Measurements from ENCODE around the gene ZDHHC1. TPM values are rescaled to one million over a fixed set of nuclear protein-coding genes. Genes with fewer than 3 reads are reported as not detected.
"Not testable (repeated sequence)": the region's sequence is repeated elsewhere in the genome, so short reads cannot be mapped to it uniquely, and the experiment has no call there.

ZDHHC1 gene
- total RNA-seq, 4 donors from 2014 or later, result 7.1 to 36.3 (median 20.5) TPM

DNA sequence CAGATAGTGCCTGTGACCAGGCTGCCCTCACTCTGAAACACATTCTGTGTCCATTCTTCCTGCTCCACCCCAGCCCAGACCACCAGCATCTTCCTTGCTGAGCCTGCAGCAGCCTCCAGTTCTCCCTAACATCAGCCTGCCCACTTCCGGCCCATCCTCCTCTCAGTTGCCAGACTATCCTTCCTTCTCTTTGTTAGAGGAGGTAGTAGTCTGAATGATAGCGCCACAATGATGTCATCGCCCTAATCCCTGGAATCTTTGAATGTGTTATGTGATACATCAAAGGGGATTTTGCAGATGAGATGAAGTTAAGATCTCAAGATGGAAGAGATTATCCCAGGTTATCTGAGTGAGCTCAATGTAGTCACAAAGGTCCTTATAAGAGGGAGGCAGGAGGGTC, 3.2 kb upstream of the ZDHHC1 start:
- 88 to 90% methylated on average over 2 to 3 of the region's 3 CpGs for WGBS, 2 donors (ENCODE audit: low coverage in 1 of 2)
- Histone ChIP-seq H3K27me3 (no peaks in the 10 kb centered on the region), H3K36me3 (no peaks in the 10 kb centered on the region), H3K9me3 (no peaks in the 10 kb centered on the region), H3K4me1 (peaks cover 7 to 21% (median 12%) of the 10 kb centered on the region in 4 donors), H3K4me3 (no peak overlapping the region), H3K27ac (no peak overlapping the region)
- in situ Hi-C loops (cut with MboI; ENCODE audit: low pct_ligation_motif_present in 1 of 4, low pct_unique_long_range_greater_than_20kb in 1 of 4, low sequenced_read_pairs in 3 of 4), result no loop called here
- intact Hi-C loops (cut with DNase I; ENCODE audit: low total_unique reads), result no loop called here
- DNase-seq, result no peak
- TF ChIP-seq POLR2A (IDR thresholded peaks at IDR 0.05), result no peak
- no peak for TF ChIP-seq POLR2AphosphoS5 (IDR thresholded peaks at IDR 0.05)
- TF ChIP-seq, protein P1, sequence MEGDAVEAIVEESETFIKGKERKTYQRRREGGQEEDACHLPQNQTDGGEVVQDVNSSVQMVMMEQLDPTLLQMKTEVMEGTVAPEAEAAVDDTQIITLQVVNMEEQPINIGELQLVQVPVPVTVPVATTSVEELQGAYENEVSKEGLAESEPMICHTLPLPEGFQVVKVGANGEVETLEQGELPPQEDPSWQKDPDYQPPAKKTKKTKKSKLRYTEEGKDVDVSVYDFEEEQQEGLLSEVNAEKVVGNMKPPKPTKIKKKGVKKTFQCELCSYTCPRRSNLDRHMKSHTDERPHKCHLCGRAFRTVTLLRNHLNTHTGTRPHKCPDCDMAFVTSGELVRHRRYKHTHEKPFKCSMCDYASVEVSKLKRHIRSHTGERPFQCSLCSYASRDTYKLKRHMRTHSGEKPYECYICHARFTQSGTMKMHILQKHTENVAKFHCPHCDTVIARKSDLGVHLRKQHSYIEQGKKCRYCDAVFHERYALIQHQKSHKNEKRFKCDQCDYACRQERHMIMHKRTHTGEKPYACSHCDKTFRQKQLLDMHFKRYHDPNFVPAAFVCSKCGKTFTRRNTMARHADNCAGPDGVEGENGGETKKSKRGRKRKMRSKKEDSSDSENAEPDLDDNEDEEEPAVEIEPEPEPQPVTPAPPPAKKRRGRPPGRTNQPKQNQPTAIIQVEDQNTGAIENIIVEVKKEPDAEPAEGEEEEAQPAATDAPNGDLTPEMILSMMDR (IDR thresholded peaks at IDR 0.05), result no peak
- TF ChIP-seq EP300 (IDR thresholded peaks at IDR 0.05; ENCODE audit: low read depth), result no peak

DNA sequence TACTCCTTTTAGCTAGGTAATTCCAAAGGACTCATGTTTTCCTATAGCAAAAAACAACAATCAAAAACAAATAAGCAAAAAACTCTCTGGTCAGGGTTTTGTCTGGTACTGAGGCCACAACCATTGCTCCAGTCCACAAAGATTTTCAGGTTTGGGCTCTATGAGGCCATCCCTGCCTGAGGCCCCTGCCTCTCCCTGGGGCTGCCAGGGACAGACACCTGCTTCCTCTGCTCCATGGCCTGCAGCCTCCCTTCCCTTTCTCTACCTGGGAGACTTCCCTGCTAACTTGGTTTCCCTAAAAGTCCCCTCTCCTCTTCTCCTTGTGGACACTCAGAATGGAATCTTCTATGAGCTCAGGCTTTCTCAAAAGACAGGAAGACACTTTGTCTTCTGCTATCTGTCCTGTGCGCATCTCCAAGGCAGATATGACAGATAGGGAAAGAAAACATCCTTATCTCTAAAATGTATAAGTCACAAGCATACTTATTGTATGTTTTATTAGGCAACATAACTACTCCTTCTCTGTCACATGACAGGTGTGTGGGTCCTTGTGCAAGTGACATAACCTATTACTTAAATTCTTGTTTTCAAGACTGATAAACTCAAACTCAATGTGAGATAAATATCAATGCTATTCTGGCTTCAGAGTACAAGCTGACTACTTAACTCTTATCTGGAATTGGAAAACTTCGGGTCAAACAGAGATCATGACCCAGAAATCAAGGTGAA, 1.2 kb upstream of the ZDHHC1 start:
- Histone ChIP-seq H3K9me3 (no peaks in the 10 kb centered on the region), H3K4me3 (no peak overlapping the region), H3K27me3 (no peaks in the 10 kb centered on the region), H3K27ac (no peak overlapping the region), H3K4me1 (peaks cover 13 to 28% (median 14%) of the 10 kb centered on the region in 4 donors), H3K36me3 (no peaks in the 10 kb centered on the region)
- no peak for DNase-seq
- TF ChIP-seq POLR2AphosphoS5 (IDR thresholded peaks at IDR 0.05) (no peak), EP300 (IDR thresholded peaks at IDR 0.05; ENCODE audit: low read depth) (no peak), POLR2A (IDR thresholded peaks at IDR 0.05) (no peak)
- TF ChIP-seq, protein P1 (IDR thresholded peaks at IDR 0.05), result no peak
- 64 to 75% methylated on average over 2 of the region's 2 CpGs for WGBS, 2 donors (ENCODE audit: low coverage in 1 of 2)
- in situ Hi-C loops (cut with MboI; ENCODE audit: low pct_ligation_motif_present in 1 of 4, low pct_unique_long_range_greater_than_20kb in 1 of 4, low sequenced_read_pairs in 3 of 4) (no loop called here), intact Hi-C loops (cut with DNase I; ENCODE audit: low total_unique reads) (no loop called here)

DNA sequence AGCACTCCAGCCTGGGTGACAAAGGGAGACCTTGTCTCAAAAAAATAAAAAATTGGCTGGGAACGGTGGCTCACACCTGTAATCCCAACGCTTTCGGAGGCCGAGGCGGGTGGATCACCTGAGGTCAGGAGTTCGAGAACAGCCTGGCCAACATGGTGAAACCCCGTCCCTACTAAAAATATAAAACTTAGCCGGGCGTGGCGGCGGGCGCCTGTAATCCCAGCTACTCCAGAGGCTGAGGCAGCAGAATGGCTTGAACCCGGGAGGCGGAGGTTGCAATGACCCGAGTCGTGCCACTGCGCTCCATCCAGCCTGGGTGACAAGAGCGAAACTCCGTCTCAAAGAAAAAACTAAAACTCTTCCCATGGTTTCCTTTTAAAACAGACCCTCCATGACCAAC, 856 bp downstream of the ZDHHC1 start:
- in situ Hi-C loops (cut with MboI; ENCODE audit: low pct_ligation_motif_present in 1 of 4, low pct_unique_long_range_greater_than_20kb in 1 of 4, low sequenced_read_pairs in 3 of 4); H3K27me3 ChIP-seq; H3K9me3 ChIP-seq; H3K36me3 ChIP-seq; DNase-seq; intact Hi-C loops (cut with DNase I; ENCODE audit: low total_unique reads): not testable (repeated sequence)
- peak overlapping the region in 3 of 4 donors; percentile 64 to 85 (median 65) for H3K4me3 ChIP-seq
- 89 to 93% methylated on average over 6 to 19 of the region's 19 CpGs for WGBS, 2 donors (ENCODE audit: low coverage in 1 of 2)
- peak overlapping the region; percentile 78 to 86 (median 82) for H3K27ac ChIP-seq
- peaks cover 13 to 28% (median 14%) of the 10 kb centered on the region in 4 donors for H3K4me1 ChIP-seq

DNA sequence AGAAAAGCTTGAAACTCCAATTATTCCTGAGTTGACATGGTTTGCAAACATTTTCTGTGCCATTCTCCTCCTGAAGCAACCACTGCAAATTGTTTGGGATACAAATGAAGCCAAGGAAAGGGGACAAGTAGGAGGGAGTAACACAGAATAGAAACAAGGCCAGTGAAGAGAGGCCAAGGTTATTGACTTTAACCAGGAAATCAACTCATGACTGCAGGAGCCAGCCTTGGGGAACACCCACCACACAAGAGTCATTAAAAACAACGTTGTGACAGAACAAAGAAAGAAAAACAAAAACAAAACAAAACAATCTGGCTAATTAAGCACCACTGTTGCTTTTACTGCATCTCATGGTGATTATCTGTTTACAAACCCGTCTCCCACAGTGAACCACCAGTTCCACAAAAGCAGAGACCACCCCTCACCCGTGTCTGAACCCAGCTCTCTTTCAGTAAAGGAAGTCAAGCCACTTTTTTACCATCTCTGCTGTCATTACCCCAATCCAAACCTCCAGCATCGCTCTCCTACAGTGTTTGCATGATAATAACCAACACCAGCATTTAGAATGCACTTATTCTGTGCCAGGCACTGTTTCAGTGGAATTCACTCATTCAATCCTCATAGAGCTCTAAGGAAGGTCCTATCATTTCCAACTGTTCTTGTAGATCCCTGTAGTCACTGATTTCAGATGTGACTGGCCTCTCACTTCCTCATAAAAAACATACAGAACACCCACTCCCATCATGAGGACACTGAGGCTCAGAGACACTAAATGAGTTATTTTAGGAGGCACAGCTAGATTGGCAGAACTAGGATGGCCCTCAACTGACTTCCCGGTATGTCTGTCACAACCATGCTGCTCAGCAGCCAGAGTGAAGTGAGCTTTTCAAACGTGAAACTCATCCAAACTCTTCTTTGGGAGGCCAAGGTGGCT, 2.0 kb downstream of the ZDHHC1 start:
- no peak overlapping the region for H3K4me3 ChIP-seq
- in situ Hi-C loops (cut with MboI; ENCODE audit: low pct_ligation_motif_present in 1 of 4, low pct_unique_long_range_greater_than_20kb in 1 of 4, low sequenced_read_pairs in 3 of 4) (no loop called here), intact Hi-C loops (cut with DNase I; ENCODE audit: low total_unique reads) (no loop called here)
- 50 to 54% methylated on average over 4 to 6 of the region's 6 CpGs for WGBS, 2 donors (ENCODE audit: low coverage in 1 of 2)
- DNase-seq, result no peak
- H3K4me1 ChIP-seq, result peaks cover 13 to 28% (median 14%) of the 10 kb centered on the region in 4 donors
- no peaks in the 10 kb centered on the region for H3K36me3 ChIP-seq
- H3K9me3 ChIP-seq, result no peaks in the 10 kb centered on the region
- TF ChIP-seq, protein P1 (IDR thresholded peaks at IDR 0.05), result no peak
- TF ChIP-seq EP300 (IDR thresholded peaks at IDR 0.05; ENCODE audit: low read depth) (no peak), POLR2A (IDR thresholded peaks at IDR 0.05) (no peak), POLR2AphosphoS5 (IDR thresholded peaks at IDR 0.05) (no peak)
- H3K27me3 ChIP-seq, result no peaks in the 10 kb centered on the region
- peak overlapping the region in 2 of 4 donors; percentile 13 to 66 for H3K27ac ChIP-seq
